Esophagus muscularis mucosa (tissue), 3 donors: ENCODE data around the gene IMMT.

ENCODE experiments used
- CTCF ChIP-seq, 3 experiments: fragments of 200-600 bp in 2 of 3; fragments of 450-650 bp in 1 of 3; sonication (generic) in 2 of 3; IDR thresholded peaks; one replicate each; pipeline ENCODE4 v1.5.1; 2017 to 2019; ENCODE audit warnings: antibody characterized with exemption in 3 of 3, mild to moderate bottlenecking in 2 of 3, moderate library complexity in 1 of 3
- POLR2A ChIP-seq: fragments of 450-650 bp; IDR thresholded peaks from one replicate; pipeline ENCODE4 v1.6.1; 2017; ENCODE audit warnings: antibody characterized with exemption, moderate library complexity, mild to moderate bottlenecking, low read depth
- POLR2AphosphoS5 ChIP-seq, 2 donors: sonication (generic); formaldehyde crosslinking; IDR thresholded peaks; one replicate each; pipeline ENCODE4 v1.6.1; 2017; ENCODE audit warnings: antibody characterized with exemption in 2 of 2

GRCh38 chr2:86157009-86157556, 38.2 kb downstream of the IMMT start:
- TF ChIP-seq CTCF (IDR thresholded peaks at IDR 0.05) (no peak), POLR2AphosphoS5 (IDR thresholded peaks at IDR 0.05) (no peak), POLR2A (no peak)
